Fibroblast of the conjunctiva (primary cell): ENCODE measurements around the gene PPP2R2B.

Experiments used
- DNase-seq: peaks from one replicate; pipeline ENCODE4 v3.0.0-alpha.2; 2010; ENCODE audit warnings: low read depth

Gene PPP2R2B

DNA sequence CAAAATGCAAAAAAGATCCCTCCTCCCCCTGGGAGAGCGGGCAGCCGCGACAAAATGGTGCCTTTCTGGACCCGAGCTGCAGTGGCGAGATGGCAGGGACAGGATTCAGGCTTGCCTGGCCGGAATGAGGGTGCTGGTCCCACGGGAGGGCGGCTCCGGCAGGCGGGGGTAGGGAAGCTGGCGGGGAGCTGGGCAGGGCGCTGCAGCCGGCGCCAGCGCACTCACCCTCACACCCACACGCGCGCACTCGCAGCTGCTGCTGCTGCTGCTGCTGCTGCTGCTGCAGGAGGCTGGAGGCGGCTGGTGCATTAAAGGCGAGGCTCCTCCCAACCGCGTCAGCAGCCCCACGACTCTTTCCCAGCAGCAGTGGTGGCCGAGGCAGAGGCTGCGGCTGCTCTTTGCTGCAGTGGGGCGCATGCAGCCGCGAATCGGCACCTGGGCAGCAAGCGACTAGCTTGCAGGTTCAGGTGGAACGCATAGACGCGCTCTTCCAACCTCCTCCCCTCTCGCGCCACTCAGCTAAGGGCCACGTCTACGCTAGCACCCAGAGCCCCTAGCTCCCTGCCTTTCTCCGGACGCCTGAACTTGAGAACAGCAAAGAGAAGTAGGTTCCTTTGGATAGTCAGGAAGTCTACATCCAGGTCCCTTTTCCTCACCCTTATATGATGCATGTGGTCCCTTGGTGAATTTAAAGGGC, at the start of gene PPP2R2B:
Gene PPP2R2B, minus strand, starts transcription at position 282 of the 697 bp plus-strand sequence.
- DNase-seq = no peak

DNA sequence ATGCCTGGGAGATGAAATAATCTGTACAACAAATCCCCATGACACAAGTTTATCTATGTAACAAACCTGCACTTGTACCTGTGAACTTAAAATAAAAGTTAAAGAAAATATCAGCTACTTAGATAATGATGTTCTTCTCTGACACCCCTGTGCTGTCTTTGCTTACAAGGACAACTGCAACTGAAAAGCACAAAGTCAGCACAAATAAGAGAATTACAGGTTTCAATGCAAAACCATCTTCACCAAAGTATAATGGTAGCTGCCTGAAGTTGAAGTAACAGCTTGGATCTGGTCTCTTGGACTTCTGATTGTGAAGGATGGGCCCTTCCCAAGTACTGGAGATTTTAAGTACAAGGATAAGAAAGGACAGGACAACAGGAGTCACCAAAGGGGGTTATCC, 45.6 kb upstream of the PPP2R2B start:
- no peak for DNase-seq

DNA sequence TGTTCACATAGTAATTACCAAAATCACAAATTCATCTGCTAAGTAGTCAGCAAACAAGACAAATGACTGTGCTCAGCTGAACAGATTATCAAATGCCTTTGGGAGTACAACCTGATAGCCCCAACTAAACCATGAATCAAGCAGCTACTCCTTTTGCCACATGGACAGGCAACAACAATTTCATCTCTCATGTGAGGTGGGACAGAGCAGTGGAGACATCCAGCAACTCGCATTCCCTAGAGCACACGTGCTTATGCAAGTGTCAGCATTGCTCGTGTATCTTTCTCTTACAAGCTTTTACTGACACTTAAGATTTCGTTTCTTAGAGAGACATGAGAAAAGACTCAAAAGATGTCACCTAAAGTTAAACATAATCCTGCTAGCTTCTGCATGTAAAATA, 42.7 kb upstream of the PPP2R2B start:
- DNase-seq = no peak

DNA sequence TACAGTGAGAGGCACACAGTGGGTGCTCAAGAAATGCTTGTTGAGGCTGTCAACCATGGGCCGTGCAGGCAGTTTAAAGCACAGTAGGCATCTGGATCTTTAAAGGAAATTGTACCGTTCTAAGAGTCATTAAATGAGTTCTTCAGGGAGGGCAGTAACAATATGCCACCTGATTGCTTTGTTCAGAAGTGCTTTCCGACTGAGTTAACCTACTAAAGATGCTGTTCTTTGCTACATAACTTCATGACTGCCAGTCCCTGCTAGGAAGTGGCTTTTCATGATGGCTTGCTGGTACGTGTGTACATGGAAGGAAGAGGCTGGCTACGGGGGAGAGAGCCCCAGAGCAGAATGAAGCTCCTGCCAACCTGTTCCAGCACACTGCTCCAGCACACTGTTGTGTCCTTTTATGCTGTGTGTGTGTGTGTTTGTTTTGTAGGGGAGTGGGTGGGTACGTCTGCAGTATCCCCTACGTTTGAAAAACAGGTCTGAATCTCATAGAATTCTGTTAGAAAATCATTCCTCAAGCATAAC, 41.9 kb upstream of the PPP2R2B start:
- no peak for DNase-seq

DNA sequence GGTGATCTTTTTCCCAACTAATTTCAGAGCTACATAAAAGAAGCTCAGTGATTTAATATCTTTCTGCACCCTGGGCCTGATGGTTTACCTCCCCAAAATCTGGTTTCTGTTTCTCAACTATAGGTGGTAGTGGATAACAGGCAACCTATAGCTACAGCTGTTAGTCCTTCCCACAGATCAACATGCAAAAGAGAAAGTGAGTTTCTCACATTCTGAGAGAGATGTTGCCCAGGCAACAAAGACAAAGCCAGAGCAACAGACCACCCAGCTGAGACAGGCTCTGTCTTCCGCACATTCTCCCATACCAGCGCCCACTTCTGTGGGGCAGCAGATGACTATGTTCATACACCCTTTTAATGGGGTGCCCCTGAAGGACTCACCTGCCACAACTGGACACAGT, 40.7 kb upstream of the PPP2R2B start:
- DNase-seq = no peak

DNA sequence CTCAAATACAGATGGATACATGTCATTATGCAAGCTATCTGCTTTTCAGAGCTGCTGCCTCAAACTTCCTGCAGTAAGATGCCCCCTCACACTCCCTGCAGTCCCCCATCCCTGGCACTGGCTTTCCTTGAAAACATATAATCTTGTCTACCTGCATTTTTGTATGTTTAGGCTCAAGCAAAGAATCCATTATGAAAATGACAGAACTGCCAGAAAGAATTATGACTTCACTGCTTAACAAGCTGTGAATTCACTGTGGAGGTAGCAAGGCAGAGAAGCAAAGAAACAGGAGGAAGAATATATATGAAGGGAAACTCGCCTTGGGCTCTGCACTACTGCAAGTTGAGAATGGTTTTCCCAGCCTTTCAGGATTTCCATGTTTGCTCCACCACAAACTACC, 39.4 kb upstream of the PPP2R2B start:
- DNase-seq = no peak

DNA sequence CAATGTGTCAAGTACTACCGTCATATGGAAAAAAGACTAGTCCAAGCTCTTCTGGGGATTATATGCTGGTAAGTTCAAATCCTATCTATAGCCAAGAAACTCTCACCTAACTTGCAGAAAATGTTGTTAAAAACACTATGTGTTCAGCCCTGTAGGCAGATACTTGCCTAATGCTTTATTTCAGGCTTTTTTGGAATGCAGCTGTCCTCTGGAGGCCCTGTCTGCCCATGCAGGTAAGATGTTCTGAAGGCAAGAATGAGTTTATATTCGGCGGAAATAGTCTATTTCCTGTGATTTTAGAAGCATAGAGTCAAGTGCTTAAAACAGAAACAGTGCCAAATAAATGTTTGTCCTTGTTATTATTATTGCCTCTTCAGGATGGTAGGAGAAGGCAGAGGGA, 34.3 kb upstream of the PPP2R2B start:
- no peak for DNase-seq

DNA sequence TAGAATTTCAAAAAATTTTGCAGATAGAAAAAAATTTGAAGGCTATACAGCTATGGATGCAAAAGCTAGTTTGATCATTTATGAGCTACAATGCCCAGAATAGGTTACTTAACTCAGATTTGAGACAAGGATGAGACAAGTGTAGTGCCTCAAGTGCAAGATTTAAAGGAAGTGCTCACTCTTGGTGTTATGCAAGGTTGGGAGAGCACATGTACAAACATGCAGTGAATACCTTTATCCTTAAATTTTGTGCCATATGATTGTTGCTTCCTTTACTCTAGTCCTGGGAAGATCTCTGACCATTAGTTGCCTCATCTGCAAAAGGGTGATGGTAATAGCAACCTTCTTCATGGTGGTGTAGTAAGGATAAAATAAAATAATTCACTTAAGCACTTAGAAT, 31.7 kb upstream of the PPP2R2B start:
- DNase-seq = no peak

DNA sequence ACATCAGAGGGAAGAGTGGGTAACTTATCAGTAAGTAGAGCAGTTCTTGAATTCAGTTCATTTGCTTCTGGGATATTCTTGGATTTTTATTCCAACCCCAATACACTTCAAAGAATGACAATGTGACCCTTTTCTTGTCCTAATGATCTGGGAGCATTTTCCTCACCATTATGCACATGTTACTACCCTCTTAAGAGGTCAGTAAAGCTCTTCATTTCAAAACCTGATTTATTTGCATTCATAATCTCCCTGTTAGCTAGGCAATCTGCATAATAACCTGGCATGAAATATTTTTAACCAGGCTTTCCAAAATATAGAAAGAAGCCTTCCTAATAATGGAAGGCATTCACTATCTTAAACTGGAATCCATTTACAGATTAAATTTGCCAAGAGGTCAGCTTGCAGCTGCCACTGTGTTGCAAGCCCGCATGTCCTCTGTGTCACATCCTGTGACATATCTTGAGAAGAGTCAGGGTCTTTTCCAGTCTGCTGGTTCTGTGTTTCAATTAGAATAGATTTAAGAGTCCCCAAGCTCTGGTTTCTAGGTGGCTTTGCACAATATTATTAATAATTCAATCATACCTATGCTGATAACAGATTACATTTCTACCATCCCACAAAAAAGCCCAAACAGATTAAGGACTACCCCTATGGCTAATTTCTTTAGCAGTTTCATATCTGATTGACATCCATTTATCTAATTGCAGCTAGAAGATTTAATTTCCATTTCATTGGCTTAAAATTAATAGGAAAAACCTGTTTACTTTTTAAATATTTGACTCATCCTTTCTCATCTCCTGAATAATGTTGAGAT, 30.9 kb upstream of the PPP2R2B start:
- DNase-seq = no peak

DNA sequence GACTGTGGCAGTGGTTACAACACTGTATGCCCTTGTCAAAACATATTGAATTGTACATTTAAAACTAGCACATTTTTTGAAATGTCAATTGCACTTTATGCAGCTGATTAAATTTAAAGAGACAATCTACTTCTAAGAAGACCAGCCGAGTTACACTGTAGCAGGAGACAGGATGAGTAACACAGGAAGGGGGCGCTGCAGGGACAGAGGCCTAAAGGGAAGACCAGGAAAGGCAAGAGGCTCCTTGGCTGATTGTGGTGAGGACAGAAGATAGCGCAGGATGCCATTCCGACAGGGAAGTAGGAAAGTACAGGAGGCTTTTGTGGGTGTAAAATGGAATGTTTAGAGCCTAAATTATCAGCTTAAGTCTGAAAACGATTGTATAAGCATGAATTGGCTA, 28.2 kb upstream of the PPP2R2B start:
- no peak for DNase-seq

DNA sequence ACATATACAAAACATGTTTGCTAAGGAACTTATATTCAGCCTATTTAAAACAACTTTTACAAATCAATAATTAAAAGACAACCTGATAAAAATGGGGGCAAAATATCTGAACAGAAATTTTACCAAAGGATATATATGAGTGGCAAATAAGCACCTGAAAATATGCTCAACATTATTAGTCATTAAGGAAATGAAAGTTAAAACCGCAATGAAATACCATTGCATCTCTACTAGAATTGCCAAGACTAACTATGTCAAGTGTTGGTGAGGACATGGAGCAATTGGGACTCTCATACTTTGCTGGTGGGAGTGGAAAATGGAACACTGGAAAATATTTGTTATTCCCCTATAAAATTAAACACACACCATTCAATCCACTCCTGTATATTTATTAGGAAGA, 26.3 kb upstream of the PPP2R2B start:
- no peak for DNase-seq

DNA sequence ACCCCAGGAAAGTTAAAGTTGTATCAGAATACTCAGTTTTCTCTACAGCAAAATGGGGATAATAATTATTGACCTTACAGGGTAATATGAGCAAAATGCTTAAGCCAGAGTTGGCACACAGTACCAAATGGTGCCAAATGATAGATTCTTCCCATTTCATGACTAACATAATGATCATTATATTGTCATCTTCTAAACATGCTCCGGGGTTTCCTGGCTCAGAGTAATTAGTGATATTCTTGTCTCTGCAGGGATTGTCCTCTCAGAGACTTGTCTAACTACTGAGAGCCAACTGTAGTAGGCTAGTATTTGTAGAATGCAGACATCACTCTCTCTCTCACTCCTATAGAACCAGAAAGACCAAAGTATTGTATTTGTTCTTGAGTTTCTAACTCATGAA, 25.2 kb upstream of the PPP2R2B start:
- no peak for DNase-seq

DNA sequence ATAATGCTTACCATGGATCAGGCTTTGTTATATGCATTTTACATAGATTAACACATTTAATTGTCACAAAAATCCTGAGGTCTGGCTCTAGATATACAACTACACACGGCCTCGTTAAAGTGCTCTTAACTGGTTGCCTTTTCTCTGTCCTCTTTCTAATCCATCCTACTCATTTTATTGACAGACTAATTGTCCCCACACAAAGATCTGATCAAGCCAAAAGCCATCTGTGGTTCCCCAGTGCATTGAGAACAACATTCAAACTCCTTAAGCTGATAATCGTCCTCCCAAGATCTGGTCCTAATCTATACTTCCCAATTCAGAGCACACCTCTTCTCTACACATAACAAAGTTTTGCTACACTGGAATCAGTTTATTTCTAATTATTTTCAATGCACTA, 23.9 kb upstream of the PPP2R2B start:
- DNase-seq = no peak

DNA sequence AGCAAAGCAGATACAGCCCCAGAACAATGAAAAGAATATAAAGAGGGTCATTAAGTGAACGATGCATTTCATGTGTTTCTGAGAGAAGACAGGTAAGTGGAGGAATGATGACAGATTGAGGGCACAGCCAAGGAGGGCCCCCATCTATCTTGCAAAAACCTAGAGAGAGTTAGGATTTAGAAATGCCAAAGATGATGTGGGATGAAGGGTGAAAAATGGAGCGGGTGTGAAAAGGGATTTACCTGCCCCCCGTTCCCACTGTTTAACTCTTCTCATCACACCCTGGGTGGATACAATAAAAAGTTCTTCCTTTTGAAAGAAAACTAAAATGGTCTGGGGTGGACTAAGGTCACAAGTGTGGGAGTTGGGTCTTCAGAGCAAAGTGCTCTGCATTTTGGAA, 18.5 kb upstream of the PPP2R2B start:
- DNase-seq = no peak

DNA sequence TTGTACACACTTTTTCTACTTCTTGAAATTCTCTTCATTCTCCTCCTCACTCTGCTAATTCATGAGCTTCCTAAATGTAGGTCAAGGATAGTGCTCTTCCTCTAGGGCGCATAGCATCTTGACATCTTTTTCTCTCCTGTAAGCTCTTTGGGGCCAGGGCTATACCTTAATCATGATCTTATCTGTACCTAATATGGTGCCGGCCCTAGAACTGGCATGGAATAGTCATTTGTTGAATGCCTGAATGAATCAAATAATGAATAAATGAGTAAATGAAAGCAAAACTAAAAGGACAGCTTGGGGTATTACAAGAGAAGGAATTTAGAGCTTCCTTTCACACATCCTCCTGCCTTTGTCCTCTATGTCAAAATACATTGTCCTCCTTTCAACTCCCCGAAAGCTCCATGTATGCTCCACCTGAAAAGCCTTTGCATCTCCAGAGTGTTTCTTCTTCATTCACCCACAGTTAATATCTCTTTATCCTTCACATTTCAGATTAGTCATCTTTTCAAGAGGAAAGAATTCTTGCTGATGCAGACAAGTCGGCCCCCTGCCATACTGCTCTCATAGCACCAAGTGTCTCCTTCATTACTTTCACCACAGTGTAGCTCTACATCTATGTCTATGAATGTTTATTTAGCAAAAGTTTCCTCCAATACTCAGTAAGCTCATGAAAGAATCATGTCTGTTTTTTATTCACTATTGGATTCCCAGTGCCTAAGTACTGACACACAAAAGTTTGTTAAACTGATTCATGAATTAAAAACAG, 16.4 kb upstream of the PPP2R2B start:
- DNase-seq = no peak

DNA sequence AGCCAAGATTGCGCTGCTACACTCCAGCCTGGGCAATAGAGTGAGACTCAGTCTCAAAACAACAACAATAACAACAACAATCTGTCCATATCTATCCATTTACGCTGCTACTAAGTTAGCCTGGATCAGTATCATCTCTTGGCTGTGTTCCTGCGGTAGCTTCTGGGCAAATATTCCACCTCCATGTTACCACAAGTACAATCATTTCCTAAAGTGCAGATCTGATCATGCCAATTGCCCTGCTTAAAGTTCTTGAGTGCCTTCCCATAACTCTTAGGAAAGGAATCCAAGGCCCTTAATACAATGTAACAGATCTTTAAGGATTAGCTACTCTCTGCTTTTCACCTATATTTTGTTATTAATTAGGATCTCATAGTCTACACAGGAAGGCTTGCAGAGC, 15.4 kb upstream of the PPP2R2B start:
- DNase-seq = no peak

DNA sequence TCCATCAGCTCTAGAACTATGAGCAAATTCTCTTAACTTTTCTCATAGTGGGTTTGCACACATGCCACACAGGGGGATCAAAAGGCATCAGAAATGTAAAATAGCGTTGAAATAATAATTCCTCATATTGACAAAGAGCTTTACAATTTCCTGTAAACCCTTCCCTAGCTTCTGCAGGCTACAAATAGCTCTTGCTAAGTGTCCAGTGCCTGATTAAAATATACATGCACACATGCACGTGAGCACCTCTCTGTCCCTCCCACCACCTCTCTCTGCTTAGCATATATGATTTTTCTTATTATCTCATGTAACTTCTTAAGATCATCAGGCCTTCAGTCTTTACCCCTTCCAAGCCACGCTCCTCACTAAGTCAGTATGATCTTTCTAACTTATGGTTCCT, 13.7 kb upstream of the PPP2R2B start:
- no peak for DNase-seq

DNA sequence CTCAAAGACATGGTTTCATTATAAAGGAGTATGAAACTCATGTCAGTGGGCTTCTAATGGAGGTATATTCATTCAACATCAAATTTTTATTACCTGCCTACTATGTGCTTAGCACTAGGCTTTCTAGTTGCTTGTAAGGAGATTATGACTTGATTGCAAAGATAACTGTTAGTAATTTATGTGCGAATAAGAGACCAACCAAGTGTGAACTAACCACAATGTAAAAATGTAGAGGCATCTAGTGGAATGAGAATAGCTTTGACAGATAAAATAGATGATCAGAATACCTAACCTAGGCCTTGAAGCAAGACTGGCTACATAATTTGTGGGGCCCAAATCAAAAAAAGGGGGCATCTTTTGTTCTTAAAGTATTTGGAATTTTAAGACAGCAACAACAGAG, 13.0 kb upstream of the PPP2R2B start:
- DNase-seq = no peak

DNA sequence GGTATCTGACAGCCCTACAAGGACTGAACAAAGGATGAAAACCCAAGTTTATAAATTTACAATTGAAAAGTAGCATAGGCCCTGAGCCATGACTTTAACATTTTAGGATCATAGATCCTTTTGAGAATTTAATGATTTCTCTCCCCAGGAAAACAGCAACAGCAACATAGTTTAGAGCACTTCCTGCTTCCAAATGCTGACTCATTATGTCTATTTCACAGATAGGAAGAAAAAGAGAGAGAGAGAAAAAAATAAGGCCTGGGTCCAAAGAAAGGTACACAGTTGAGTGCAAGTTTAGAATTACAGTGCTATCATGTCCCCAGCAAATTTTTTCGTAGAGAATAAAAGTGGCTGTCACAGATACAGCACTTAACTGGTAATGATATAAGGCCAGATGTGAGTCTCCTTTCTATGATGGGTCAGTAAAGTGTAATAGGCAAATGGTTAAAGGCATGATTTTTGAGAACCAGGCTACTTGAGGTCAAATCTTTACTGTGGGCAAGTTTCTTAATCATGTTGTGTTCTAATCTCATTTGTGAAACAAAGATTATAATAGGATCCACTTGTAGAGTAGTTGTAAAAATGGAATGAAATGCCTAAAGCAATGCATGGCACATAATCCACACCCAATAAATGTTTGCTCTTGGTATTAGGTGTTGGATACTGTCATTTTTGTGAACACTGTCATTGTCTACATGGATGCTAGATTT, 12.3 kb upstream of the PPP2R2B start:
- no peak for DNase-seq

DNA sequence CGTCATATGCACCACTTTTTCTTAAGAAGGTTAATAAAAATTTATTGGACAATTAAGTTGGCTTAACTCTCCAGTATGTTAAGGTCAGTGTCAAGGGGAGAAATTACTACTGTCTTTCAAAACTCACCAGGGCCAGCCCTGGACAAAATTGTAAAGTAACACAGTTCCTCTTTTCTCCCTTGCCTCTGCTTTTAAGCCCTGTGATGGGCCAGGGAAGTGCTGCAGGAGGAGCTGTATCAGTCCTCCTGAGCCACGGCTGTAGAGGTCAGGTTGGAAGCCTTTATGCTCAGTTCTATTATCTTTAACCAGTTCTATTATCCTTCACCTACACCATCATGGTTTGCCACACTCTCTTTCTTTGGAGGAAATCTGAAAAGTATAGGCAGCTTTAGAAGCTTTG, 11.5 kb upstream of the PPP2R2B start:
- no peak for DNase-seq

DNA sequence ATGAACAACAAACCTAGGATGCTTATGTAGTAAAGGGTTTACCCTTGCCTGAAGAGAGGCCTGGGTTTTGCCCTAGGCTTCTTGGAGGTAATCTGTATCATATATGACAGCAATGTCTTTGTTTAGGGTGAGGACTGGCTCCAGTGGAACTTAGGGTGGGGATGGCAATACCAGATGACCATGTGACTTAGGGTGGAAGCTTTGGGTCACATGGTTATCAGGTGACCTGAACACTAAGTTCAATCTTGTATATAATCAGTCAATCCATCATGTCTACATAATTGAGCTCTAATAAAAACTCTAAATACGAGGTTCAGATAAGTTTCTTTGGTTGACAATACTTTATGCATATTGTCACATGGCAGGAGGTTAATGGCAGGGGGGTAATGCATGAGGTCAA, 10.6 kb upstream of the PPP2R2B start:
- DNase-seq = no peak

DNA sequence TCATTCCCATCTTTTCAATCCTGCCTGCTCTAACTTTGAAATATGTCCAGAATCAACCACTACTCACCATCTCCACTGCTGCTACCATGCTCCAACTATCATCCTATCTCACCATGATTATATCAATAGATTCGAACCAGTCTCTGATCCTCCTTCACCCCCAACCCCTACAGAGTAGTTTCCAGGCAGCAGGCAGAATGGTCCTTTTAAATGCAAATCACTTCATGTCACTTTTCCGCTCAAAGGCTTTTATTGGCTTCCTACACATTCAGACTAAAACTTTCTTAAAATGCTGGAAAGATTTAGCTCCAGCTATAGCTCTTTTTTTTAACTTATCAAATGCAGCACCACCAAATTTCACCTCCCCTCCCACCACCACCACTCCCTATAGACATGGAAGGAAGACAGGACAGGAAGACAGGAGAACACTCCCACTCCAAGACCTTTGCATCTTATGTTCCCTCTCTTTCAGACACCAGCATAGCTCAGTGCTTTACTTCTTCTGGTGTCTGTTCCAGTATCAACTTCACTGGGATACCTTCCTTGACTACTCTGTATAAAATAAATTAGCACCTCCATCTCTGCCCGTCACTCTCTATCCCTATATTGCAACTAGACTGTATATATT, 9.9 kb upstream of the PPP2R2B start:
- no peak for DNase-seq
